ENCODE results near the gene RNU6-1.

RNU6-1 gene

DNA sequence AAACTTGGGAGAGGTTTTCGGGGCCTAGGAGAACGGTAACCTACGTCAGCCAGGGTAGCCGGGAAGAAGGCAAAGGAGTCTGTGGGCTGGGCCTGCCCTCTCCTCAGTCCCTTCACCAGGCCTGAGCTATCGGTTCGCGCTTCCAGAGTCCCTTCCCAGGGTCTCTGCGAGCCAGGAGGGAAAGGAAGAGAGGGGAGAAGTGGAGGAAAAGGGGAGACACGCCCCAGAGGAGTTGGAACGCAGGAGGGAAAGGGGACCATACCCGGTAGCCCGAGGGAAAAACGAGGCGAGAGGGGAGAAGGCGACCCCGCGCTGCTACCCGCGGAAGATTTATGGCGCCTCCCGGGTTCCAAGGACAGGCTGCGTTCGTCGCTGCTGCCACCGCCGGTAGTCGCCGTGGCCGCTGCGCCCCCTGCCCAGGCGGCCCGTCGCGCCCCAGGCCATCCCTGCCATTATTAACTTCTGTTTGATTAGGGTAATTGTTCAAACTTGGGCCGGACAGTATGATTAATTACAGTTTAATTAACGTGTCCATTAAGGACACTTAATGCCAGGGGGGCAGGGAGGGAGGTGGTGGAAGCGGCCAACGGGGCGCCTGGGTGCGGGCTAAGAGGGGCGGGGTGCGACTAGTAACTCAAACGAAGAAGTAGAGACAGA lies 17.9 kb downstream of the RNU6-1 start:
- no peak for DNase-seq (ENCODE audit: low read depth in 3 of 3)

GRCh38 chr15:67820992-67821783 lies 18.7 kb downstream of the RNU6-1 start:
- no peak for DNase-seq (ENCODE audit: low read depth in 3 of 3)

- DNase-seq (ENCODE audit: low read depth in 3 of 3): no peak
Observed at GRCh38 chr15:67820122-67820991, 19.5 kb downstream of the RNU6-1 start.

DNA sequence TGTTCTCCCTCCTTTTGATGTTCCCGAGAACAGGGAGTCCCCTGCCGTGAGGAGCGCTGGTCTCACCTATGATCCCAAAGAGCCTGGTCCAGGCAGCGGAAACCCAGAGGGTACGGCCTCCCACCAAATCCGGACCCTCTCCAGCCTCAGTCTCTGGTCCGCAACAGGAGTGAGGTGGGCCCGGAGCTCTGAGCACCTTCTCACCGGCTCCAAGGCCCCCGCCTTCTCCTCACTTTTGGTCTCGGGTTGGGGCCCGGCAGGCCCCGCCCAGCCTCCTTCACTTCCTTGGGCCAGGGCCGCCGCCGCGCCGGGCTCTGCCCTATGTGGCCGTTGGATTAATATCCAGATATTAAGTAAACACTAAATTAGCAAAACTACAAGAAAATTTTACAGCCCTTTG lies 20.2 kb downstream of the RNU6-1 start:
- no peak for DNase-seq (ENCODE audit: low read depth in 3 of 3)

DNA sequence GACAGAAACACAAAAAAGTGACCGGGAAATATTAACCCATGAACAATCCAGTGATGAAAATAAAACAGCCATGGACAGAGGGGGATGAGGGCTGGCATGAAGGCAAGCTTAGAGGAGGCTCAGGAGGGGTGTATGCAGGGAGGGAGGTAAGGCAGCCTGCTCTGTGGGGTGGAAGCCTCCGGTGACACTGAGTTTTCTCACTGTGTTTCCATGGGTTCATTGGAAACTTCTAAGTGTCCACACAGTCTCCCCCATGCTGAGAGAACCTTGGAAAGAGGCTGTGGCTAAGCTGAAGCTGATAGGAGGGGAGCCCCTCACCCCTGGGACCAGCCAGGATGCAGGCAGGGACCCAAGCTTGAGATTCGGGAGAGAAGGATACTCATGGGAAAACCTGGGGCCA lies 21.4 kb downstream of the RNU6-1 start:
- DNase-seq (ENCODE audit: low read depth in 3 of 3): no peak

DNA sequence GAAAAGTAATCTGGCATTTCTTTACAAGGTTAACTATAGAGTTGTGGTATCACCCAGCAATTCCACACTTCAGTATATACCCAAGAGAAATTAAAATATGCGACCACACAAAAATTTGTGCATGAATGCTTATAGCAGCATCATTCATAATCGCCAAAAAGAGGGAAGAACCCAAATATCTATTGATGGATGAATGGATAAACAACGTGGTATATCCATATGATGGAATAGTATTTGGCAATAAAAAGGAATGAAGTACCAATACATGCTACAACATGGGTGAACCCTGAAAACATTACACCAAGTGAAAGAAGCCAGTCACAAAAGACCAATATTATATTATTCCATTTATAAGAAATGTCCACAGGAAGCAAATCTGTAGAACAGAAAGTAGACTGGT lies 23.2 kb downstream of the RNU6-1 start:
- DNase-seq (ENCODE audit: low read depth in 3 of 3): no peak

GRCh38 chr15:67815036-67815592 lies 24.7 kb downstream of the RNU6-1 start:
- DNase-seq (ENCODE audit: low read depth in 3 of 3): no peak

- DNase-seq (ENCODE audit: low read depth in 3 of 3): no peak
Observed at GRCh38 chr15:67813104-67813634, 26.7 kb downstream of the RNU6-1 start.

- DNase-seq (ENCODE audit: low read depth in 3 of 3): no peak
Observed at GRCh38 chr15:67812241-67812644, 27.6 kb downstream of the RNU6-1 start.

DNA sequence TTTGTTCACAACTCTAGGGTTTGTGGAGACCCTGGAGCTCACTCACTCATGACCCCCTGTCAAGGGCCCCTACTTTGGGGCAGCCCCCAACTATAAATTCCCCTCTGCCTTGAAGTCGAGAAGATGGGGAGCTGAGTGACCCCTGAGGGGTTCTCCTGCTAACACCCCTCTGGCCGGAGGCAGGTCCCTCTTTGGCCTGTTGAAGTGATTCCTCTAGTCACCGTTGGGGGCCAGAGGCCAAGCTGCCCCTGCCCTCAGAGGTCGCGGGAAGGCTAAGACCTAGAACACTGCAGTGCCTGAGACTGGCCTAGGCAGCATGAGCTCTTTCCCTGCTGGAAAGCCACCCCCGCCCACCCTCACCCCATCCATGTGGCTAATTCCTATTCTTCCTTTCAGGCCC lies 30.0 kb downstream of the RNU6-1 start:
- no peak for DNase-seq (ENCODE audit: low read depth in 3 of 3)

DNA sequence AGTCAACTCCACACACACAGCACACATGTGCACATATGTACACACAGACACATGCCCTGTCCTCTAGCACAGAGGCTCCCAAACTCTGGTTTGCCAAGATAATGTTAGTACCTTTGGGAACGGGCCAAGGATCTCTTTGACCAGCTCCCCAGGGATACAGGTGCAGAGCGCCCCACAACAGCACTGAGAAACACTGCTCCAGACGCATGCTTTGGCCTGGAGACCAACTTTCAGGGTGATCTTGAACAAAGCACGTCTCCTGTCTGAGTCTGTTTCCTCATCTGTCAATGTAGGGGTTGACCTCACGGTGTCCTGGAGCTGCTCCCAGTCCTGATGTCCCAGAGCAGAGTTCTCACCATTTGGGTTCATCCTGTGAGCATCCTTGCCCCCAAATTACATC lies 30.4 kb downstream of the RNU6-1 start:
- DNase-seq (ENCODE audit: low read depth in 3 of 3): no peak

DNA sequence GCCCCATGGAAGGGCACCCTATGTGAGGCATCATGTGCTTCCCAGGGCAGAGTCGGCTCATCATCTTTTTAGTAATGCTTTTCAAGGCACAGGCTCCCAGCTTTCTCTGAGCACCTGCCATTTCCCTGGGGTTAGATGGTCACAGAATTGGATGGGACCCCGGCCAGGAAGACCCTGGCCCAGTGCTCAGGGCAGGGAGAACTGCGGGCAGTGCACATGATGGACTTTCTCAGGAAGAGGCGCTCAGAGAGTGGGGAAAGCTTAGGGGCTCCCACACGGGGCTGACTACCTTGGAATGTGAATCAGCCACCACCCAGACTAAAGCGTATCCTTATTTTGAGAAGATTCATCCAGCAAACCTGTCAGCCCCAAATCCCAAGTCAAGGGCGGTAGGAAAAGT lies 31.0 kb downstream of the RNU6-1 start:
- DNase-seq (ENCODE audit: low read depth in 3 of 3): no peak

- DNase-seq (ENCODE audit: low read depth in 3 of 3): no peak
Observed at GRCh38 chr15:67807836-67808235, 32.0 kb downstream of the RNU6-1 start.

DNA sequence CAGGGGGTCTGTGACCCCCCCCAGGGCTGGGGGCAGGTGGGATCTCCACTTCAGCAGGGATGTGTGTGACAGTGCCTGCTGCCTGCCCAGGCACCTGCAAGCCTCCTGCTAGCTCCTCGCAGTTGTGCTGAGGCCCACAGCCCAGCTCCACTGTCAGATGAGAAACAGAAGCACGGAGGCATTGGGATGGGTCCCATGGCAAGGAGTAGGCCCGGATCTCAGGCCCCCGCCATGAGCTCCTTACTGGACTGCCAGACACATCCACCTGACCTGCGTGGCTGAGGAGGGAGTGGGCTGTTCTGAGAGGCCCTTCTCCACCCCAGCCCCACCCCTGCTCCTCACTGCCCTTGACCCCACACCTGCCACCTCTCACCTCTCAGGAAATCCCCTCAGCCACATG lies 32.7 kb downstream of the RNU6-1 start:
- DNase-seq (ENCODE audit: low read depth in 3 of 3): no peak

DNA sequence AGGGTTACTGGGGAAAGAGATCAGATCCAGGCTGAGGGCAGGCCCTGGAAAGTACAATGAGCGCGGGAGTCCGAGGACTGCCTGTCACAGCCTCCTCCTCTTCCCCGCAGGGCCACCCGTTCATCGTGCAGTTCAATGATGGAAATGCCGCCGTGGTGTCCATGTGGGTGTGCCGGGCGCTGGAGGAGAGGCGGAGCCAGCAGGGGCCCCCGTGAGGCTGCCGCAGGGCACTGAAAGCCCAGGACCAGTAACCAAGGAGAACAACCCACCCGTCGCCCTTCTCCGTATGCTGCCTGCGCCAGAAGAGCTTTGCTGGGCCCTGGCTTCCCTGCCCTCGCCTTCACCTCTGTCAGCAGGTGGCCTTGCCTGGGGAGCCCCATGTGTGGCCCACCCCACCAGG lies 33.3 kb downstream of the RNU6-1 start:
- DNase-seq (ENCODE audit: low read depth in 3 of 3): no peak

GRCh38 chr15:67805666-67806516 lies 34.0 kb downstream of the RNU6-1 start:
- no peak for DNase-seq (ENCODE audit: low read depth in 3 of 3)

DNA sequence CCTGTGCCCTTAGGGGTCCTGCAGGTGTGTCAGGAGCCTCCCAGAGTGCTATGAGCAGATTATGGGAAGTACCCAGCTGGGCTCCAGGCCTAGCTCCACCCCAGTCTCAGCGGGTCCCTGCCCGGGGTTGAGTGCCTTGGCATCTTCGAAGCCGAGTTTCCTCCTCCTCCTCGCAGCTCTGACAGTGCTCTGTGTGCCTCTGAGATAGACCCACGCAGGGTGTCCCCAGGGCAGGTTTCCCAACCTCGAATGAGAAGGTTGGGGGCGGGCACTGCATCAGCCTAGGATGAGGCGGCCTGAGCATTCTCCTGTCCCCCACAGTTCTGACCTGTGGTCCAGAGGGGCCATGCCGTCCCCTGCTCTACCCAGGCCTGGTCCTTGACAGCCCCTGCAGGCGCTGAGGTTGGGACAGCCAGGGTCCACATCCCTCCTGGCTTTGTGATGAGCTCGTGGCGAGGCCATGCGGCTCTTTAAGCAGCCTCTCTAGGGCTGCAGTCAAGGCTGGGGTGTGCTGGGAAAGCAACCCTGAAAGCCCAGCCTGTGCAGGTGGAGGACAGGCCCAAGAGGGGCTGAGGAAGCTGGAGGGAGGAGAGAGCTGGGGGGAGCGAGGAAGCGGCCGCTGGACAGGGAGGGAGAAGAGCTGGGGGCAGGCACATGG lies 34.7 kb downstream of the RNU6-1 start:
- DNase-seq (ENCODE audit: low read depth in 3 of 3): no peak

GRCh38 chr15:67803996-67804843 lies 35.6 kb downstream of the RNU6-1 start:
- no peak for DNase-seq (ENCODE audit: low read depth in 3 of 3)

DNA sequence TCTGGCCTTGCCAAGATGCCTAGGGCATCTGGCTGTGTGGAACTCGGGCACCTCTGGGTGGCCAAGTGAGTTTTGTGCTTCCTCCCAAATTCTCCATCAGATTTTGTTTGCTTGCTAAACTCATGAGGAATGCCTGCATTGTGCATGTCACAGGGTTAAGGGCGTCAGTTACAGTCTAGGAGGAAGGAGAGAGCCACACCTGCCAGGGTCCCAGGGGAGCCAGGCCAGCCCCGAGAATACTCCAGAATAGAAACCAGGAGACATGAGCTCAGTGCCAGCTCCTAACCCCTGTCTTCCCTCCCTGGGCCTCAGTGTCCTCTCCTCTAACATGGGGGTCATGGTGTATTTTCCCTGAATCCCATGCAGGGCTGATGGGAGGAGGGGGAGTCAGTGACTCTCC lies 36.5 kb downstream of the RNU6-1 start:
- DNase-seq (ENCODE audit: low read depth in 3 of 3): no peak
